GM19452 (cell line): ENCODE data around the gene GADL1.

Source experiments
- ATAC-seq: cut with Tn5 transposase; IDR thresholded peaks from one replicate; pipeline ENCODE4 v1.9.1; 2021; ENCODE audit not compliant: unreplicated experiment

The GADL1 gene

DNA sequence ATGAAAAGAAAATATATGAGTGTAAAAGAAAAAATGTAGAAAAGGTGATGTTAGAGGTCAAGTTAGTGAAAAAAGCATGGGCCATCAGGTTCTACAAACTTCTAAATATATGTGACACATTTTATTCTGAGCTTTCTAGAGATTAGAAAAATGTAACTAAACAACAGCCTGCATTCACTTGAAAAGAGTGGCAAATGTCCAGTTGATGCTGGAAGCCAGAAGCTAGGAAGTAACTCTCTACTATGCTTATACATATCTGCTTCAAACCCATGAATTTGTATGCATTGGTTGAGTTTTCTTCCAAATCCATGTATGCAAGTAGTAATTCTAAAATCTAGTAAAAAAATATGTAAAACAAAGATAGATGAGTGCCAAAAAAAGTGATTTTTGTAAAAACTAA is 164.5 kb downstream of the GADL1 start:
- ATAC-seq: no peak

- no peak for ATAC-seq
Measured at GRCh38 chr3:30729512-30729911, 164.9 kb downstream of the GADL1 start.

- no peak for ATAC-seq
Measured at GRCh38 chr3:30728143-30728542, 166.3 kb downstream of the GADL1 start.

- no peak for ATAC-seq
Measured at GRCh38 chr3:30724863-30725262, 169.6 kb downstream of the GADL1 start.

- ATAC-seq: no peak
Measured at GRCh38 chr3:30723211-30723610, 171.2 kb downstream of the GADL1 start.

DNA sequence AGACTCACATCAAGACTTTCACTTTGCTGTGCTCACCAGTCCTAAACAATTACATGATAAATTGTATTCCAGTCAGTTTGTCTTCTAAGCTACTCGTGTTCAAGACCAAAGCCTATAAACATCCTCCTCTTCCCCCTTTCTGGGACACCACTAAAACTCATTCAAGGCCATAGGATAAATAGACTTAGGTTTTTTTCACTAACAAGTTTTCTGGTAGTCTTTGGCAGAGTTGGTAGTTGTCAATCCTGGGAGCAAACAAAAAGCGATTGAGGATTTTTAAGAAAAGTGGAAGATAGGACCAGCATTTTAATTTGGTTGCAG is 173.2 kb downstream of the GADL1 start:
- ATAC-seq: no peak

DNA sequence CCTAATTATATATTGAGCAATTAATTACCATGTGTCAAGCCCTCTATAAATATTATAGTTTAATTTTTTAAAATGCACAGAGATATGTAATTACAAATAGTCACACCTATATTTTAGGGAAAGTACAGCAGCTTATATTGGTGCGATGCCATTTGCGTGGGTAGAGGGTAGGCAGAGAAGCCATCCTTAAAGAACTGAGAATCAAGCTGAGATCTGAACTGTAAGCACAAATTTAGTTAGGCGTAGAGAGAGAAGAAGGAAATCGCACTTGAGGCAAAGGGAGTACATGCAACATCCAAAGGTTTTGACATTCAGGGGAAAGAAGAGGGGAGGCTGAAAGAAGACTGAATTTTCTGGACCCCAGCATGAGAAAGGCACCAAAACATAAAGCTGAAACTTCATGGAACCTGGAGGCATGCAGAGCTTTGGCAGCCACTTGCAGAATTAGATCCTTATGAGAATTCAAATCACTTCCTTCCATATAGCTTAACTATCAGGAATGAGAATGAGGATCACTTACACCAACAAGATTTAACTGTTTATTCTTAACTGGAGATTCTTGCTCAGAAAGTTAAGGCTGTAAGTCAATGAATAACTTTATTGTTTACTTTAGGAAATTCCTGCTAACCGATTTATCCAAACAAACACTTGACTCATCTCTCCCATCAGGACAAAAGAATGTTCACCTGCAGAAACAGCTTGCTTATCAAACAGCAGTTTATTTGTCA is 173.7 kb downstream of the GADL1 start:
- ATAC-seq: no peak

GRCh38 chr3:30719536-30719935 is 174.9 kb downstream of the GADL1 start:
- ATAC-seq: no peak

GRCh38 chr3:30713885-30714503 is 180.5 kb downstream of the GADL1 start:
- ATAC-seq: no peak

GRCh38 chr3:30712991-30713390 is 181.5 kb downstream of the GADL1 start:
- no peak for ATAC-seq

DNA sequence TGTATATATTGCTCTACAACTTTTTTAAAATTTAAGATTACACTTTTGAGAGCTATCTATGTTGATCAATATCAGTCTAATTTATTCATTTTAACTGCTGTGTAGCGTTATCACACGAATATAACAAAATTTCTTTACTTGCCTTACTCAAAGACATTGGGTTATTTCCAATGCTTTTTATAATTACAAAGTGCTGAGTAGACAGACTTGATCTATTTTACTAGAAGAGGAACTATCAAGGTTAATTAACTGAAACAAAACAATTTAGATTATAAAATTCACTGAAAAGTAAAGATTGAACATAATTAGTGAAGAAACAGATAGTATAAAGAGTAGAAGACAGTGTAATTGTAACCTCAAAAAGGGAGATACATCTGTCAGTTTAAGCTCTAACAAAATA is 182.6 kb downstream of the GADL1 start:
- no peak for ATAC-seq

DNA sequence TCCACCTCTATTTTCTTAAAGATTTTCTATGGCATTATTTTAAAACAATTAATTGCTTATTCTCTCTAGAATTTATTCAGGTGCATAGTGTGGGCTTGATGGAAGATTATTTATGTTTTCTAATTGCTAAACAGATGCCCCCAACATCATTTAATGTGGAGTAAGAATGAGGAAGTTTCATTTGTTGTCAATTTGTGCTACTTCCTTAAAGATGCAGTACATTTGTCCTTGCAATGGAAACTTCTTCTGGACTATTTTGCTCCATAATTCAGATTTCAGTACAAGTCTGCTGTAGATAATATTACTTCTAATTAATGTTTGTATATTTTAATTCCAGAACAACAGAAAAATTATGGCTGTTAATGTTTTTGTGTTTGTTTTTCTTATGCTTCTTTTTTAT is 183.3 kb downstream of the GADL1 start:
- ATAC-seq: no peak

DNA sequence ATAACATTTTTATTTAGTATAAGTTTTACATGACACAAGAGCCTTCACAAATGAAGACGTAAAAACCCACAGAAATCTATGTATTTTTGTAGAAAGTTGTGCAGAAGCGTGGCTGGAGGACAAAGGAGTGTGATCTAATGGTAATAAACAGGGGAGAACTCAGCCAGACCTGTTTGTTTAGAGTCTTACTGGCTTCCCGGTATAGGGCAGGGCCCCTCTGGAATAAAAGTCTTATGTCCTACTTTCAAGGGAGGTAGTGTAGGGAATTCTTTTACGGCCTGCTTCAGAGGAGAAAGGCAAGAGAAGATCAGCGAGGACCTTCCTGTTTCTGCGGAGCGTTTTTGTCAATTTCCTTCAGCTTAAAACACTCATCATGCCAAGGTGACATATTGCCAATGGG is 184.4 kb downstream of the GADL1 start:
- no peak for ATAC-seq

GRCh38 chr3:30708472-30708871 is 186.0 kb downstream of the GADL1 start:
- no peak for ATAC-seq

DNA sequence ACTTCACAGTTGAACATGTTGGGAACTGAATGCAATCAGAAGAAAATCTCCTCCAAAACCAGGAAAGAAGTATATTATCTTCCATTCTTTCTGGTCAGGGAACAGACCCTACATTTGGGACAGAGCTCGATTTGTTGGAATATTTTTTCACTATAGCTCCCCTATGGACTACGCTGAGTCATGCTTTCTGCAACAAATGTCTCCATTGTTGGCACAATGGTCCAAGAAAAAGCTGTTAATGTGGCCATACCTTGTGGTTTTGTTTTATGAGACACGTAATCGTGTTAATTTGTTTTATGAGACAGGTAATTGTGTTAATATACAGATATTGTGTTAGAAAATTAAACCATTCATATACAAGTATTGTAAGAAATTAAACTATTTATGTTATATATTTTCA is 186.6 kb downstream of the GADL1 start:
- ATAC-seq: no peak

DNA sequence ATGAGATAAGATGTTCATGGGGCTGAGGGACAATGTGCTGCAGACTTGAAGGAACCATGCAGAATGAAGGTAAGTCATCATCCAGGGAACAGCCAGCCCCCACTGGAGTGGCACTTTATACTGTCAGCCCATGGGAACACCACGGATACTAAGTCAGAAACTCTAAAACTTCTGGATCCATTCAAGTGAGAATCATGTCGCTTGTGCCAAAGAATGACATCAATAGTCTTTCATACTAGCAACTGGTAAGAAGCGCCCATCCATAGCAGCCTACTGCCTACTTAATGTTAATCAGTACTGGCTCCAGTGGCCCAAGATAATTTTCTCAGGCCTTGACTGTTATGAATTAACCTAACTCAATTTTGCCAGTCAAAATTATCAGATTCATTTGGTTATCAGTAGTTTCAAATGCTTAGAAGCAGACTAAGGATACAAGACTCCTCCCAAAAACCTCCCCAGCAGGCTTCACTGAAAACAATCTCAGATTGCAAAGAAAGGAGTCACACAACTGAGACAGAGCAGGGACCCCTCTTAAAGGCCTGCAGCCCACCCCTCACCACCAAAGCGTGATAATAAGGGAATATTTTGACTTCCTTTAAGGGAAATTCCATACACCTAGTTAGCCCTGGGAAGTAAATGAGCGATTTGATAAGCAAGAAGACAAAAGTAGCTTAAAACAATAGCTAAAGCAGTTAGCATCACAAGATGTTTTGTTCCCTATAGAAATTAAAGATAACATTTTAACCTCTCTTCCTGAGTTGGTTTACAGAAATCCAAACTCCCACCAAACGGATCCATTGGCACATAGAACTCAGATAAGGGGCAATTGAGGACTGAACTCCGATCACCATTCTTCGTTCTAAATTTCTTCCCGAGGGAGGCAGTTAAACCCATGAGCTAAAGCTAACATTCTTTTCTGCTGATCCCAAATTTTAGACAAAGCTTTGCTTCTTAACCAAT is 189.2 kb downstream of the GADL1 start:
- ATAC-seq: no peak

DNA sequence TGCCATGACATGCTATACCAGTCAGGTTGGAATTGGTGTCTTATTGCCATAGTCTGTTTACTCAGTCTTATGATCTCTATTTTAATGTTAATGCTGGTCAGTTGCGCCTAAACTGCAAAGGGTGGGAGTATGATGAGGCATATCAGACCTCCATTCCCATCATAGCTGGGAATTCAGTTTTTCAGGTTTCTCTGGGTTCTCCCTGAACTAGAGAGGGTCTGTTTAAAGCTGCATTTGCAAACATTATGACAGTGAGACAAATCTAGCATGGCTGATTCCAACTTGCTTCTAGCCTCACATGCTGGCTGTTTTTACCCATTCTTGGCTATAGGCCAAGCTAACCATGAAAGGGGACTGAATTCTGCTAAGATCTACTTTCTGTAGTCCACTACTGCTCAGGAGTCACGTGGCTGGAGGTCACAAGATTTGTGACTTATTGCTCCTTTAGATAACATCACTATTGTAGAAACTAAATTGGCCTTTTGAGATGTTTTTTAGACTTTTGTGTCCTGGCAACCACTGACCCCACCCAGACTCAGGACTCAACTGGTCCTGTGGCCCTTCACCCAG is 191.5 kb downstream of the GADL1 start:
- ATAC-seq: no peak

GRCh38 chr3:30702038-30702827 is 192.2 kb downstream of the GADL1 start:
- ATAC-seq: no peak

GRCh38 chr3:30700702-30701321 is 193.6 kb downstream of the GADL1 start:
- no peak for ATAC-seq

- ATAC-seq: no peak
Measured at GRCh38 chr3:30699927-30700326, 194.5 kb downstream of the GADL1 start.
